Keratinocyte (primary cell): ENCODE data around the gene KIF26A.

Experiments
- EZH2 ChIP-seq: IDR thresholded peaks from one replicate; pipeline ENCODE4 v1.6.1; 2012; ENCODE audit warnings: inconsistent platforms, mild to moderate bottlenecking, low read length, moderate library complexity
- TF ChIP-seq, protein P1 (sequence below), 3 experiments: IDR thresholded peaks in 1 of 3; conservative IDR thresholded peaks in 1 of 3; optimal IDR thresholded peaks in 1 of 3; 2 replicates in 2 of 3; 3 replicates in 1 of 3; pipeline versions ENCODE3 to v1.5.1; 2011; ENCODE audit warnings: low read length in 3 of 3, mild to moderate bottlenecking in 3 of 3, moderate library complexity in 2 of 3, control low read depth in 1 of 3, inconsistent platforms in 1 of 3; ENCODE audit not compliant: insufficient read depth in 2 of 3; ENCODE audit errors: extremely low read depth in 1 of 3

DNA sequence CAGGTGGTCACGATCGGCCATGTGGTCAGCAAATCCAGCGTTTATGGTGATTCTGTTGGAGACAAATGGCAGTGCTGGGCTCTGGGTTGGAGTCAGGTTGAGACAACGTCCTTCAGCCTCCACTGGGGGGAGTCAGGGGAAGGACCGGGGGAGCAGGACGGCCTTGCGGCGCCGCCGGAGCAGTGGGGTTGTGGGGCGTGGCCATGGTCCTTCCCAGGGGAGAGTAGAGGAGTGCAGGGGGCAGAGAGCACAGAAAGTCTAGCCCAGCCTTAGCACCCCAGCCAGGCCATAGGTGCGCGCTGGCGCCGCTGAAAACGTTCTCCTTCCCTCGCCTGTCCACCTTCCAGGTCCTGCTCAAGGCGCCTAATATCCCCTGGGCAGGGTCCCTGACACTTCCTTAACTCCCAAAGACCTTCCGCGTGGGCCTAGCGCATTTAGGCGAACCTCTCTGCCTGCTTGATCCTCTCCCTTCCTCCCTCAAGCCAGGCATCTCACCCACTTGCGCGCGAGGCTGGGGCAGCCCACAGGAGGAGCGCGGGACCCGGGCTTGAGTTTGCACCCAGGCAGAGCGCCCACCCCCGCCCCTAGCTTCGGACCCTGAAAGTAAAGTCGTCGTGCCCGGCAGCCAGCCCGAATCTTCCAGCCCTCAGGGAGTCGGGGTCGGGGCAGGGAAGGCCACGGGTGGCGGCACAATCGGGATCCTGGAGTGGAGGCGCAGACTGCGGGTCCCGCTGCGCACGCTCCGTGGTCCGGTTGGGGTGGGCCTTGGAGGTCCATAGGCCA lies 3.1 kb upstream of the KIF26A start:
- TF ChIP-seq, protein P1, sequence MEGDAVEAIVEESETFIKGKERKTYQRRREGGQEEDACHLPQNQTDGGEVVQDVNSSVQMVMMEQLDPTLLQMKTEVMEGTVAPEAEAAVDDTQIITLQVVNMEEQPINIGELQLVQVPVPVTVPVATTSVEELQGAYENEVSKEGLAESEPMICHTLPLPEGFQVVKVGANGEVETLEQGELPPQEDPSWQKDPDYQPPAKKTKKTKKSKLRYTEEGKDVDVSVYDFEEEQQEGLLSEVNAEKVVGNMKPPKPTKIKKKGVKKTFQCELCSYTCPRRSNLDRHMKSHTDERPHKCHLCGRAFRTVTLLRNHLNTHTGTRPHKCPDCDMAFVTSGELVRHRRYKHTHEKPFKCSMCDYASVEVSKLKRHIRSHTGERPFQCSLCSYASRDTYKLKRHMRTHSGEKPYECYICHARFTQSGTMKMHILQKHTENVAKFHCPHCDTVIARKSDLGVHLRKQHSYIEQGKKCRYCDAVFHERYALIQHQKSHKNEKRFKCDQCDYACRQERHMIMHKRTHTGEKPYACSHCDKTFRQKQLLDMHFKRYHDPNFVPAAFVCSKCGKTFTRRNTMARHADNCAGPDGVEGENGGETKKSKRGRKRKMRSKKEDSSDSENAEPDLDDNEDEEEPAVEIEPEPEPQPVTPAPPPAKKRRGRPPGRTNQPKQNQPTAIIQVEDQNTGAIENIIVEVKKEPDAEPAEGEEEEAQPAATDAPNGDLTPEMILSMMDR (optimal IDR thresholded peaks at IDR 0.05 in 1 of 3, IDR thresholded peaks at IDR 0.05 in 1 of 3, conservative IDR thresholded peaks at IDR 0.05 in 1 of 3; ENCODE audit: extremely low read depth in 1 of 3, insufficient read depth in 2 of 3, low read length in 3 of 3), result peak in 2 of 3 experiments; percentile 31 to 54
- TF ChIP-seq EZH2, result peak; percentile 89
